ENCODE measurements around the gene DACH2. TPM values are rescaled to one million over a fixed set of nuclear protein-coding genes. Genes with fewer than 3 reads are reported as not detected.
A peak's percentile ranks its signal among the peaks of the same experiment; 100 is the strongest.

Gene DACH2
- total RNA-seq (ENCODE audit: low replicate concordance) = 0.09 TPM in 1 of 2 replicates, not detected in the other

- peak within 1 kb of the TSS; percentile 51 for H3K4me3 ChIP-seq (ENCODE audit: low read depth, low read length)
- peak; percentile 16 for DNase-seq (ENCODE audit: low read depth)
- no peak for TF ChIP-seq CTCF (IDR thresholded peaks at IDR 0.05; ENCODE audit: insufficient read depth, low read length)
Observed at GRCh38 chrX:86148024-86148511, at the start of gene DACH2. Gene DACH2, plus strand, starts transcription at chrX:86148451.

DNA sequence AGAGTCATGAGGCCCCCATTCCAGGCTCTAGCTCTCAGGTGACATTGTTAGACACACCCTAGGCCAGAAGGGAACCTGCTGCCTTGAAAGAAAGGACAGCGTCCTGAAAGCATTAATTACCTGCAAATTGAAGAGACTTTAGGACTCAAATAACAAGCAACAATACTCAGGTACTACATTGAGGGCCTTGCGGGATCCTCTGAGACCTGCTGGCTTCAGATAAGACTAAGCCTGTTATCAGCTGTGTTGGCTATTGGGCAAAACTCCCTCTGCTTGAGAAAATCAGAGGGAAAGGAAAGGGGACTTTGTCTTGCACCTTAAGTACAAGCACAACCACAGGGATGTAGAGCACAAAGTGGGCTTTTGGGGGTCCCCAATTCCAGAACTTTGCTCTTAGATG is 45.9 kb upstream of the DACH2 start:
- H3K4me3 ChIP-seq (ENCODE audit: low read depth, low read length) = no peak overlapping the region
- no peak for DNase-seq (ENCODE audit: low read depth)
- TF ChIP-seq CTCF (IDR thresholded peaks at IDR 0.05; ENCODE audit: insufficient read depth, low read length) = no peak

GRCh38 chrX:86103061-86103460 is 45.2 kb upstream of the DACH2 start:
- DNase-seq (ENCODE audit: low read depth) = no peak
- no peak for TF ChIP-seq CTCF (IDR thresholded peaks at IDR 0.05; ENCODE audit: insufficient read depth, low read length)
- H3K4me3 ChIP-seq (ENCODE audit: low read depth, low read length) = no peak overlapping the region

DNA sequence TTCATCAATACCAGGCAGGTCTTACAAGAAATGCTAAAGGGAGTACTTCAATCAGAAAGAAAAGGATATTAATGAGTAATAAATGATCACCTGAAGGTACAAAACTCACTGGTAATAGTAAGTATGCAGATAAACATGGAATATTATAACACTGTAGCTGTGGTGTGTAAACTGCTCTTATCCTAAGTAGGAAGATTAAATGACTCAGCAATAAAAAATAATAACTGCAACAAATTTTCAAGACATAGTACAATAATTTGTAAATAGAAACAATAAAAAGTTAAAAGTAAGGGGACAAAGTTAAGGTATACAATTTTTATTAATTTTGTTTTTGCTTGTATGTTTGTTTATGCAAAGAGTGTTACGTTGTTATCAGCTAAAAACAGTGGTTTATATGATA is 43.7 kb upstream of the DACH2 start:
- H3K4me3 ChIP-seq (ENCODE audit: low read depth, low read length) = no peak overlapping the region
- no peak for TF ChIP-seq CTCF (IDR thresholded peaks at IDR 0.05; ENCODE audit: insufficient read depth, low read length)
- DNase-seq (ENCODE audit: low read depth) = no peak

GRCh38 chrX:86121916-86122315 is 26.3 kb upstream of the DACH2 start:
- no peak for TF ChIP-seq CTCF (IDR thresholded peaks at IDR 0.05; ENCODE audit: insufficient read depth, low read length)
- DNase-seq (ENCODE audit: low read depth) = no peak
- H3K4me3 ChIP-seq (ENCODE audit: low read depth, low read length) = no peak overlapping the region

- DNase-seq (ENCODE audit: low read depth) = peak; percentile 28
- no peak overlapping the region for H3K4me3 ChIP-seq (ENCODE audit: low read depth, low read length)
- TF ChIP-seq CTCF (IDR thresholded peaks at IDR 0.05; ENCODE audit: insufficient read depth, low read length) = peak; percentile 78
Observed at GRCh38 chrX:86133761-86134160, 14.5 kb upstream of the DACH2 start.

DNA sequence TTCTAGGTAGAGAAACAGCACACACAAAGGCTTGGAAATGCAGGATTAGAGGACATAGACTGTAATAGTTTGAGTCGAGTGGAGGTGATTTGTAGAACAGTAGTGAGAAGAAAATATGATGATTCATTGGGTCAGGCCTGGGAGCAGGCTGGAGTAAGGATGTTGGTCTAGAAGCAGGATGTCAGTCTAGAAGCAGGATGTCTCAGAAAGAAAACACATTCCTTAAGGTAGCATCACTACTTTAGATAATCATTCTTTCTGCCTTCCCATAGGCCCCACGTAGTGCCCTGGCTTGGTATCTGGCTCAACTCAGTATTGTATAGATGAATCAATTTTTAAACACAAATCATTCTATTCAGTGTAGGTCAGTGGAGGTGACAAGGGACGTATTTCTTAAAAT is 11.2 kb upstream of the DACH2 start:
- no peak for DNase-seq (ENCODE audit: low read depth)
- TF ChIP-seq CTCF (IDR thresholded peaks at IDR 0.05; ENCODE audit: insufficient read depth, low read length) = no peak
- no peak overlapping the region for H3K4me3 ChIP-seq (ENCODE audit: low read depth, low read length)

All from fibroblast of the aortic adventitia (primary cell).